RCC 7860 (cell line): ENCODE measurements around the gene WRNIP1.

ENCODE experiments used
- DNase-seq: peaks from one replicate; pipeline ENCODE4 v3.0.0-alpha.2; 2015; ENCODE audit warnings: low spot score
- FAIRE-seq: peaks from 2 replicates; lab custom pipeline; 2012; peaks lifted over from hg19 to GRCh38; lab: Jason Lieb, UNC

WRNIP1 gene

GRCh38 chr6:2830183-2830582, 65.0 kb downstream of the WRNIP1 start:
- FAIRE-seq (no peak), DNase-seq (no peak)

- no peak for FAIRE-seq
These were observed 66.2 kb downstream of the WRNIP1 start for GRCh38 chr6:2831392-2831791.

DNA sequence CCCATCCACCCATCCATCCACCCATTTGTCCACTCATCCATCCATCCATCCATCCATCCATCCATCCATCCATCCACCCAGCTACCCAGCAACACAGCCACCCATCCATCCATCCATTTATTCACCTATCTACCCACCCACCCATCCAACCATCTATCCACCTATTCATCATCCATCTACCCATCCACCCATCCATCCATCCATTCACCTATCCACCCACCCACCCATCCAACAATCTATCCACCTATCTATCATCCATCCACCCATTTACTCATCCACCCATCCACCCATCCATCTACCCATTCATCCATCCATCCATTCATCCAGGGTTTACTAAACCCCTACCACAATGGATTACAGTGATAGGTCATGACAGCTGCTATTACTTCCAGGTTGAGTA, 69.1 kb downstream of the WRNIP1 start:
- DNase-seq (no peak), FAIRE-seq (no peak)

More at GRCh38 chr6:2831392-2831791, 66.2 kb downstream of the WRNIP1 start:
- DNase-seq: no peak
